CD14-positive monocyte (primary cell): ENCODE results near the gene ARHGEF1. TPM values are rescaled to one million over a fixed set of nuclear protein-coding genes. Genes with fewer than 3 reads are reported as not detected.

Source experiments
- DNase-seq, 3 donors: peaks; one replicate each; pipeline ENCODE4 v3.0.0-alpha.2; 2011 to 2022
- H2AFZ ChIP-seq: 2 replicates; pipeline ENCODE4 v1.6.0; 2012; ENCODE audit warnings: mild to moderate bottlenecking, low read depth, low read length, inconsistent platforms; ENCODE audit not compliant: insufficient read depth, poor library complexity, severe bottlenecking
- H3K27ac ChIP-seq, 2 donors: 1 replicate in 1 of 2; 2 replicates in 1 of 2; pipeline ENCODE4 v1.5.1; 2012 to 2013; ENCODE audit warnings: low read length in 2 of 2, control low read depth in 1 of 2, inconsistent platforms in 1 of 2, low read depth in 1 of 2, mild to moderate bottlenecking in 1 of 2
- H3K27me3 ChIP-seq, 2 donors: one replicate each; pipeline versions ENCODE4 v1.6.0 to v1.6.1; 2011 to 2013; ENCODE audit warnings: low read length in 2 of 2; ENCODE audit not compliant: control insufficient read depth in 2 of 2, insufficient read depth in 2 of 2
- H3K36me3 ChIP-seq, 2 donors: replicated peaks in 1 of 2; 1 replicate in 1 of 2; 2 replicates in 1 of 2; pipeline versions ENCODE4 v1.5.1 to v1.6.1; 2012 to 2013; ENCODE audit warnings: low read length in 2 of 2, control low read depth in 1 of 2, inconsistent platforms in 1 of 2, mild to moderate bottlenecking in 1 of 2; ENCODE audit not compliant: insufficient read depth in 2 of 2, control insufficient read depth in 1 of 2
- H3K4me1 ChIP-seq, 2 donors: 1 replicate in 1 of 2; 2 replicates in 1 of 2; pipeline versions ENCODE4 v1.5.1 to v1.6.1; 2012 to 2013; ENCODE audit warnings: low read length in 2 of 2, control low read depth in 1 of 2, inconsistent platforms in 1 of 2, mild to moderate bottlenecking in 1 of 2, moderate library complexity in 1 of 2; ENCODE audit not compliant: insufficient read depth in 2 of 2, control insufficient read depth in 1 of 2
- H3K4me2 ChIP-seq: replicated peaks from 2 replicates; pipeline ENCODE3; 2012; ENCODE audit warnings: low read length, moderate library complexity, mild to moderate bottlenecking; ENCODE audit not compliant: poor library complexity, severe bottlenecking; ENCODE audit errors: extremely low read depth
- H3K4me3 ChIP-seq, 3 experiments: fragments of 200-600 bp in 1 of 3; sonication (generic) in 1 of 3; replicated peaks in 1 of 3; 1 replicate in 2 of 3; 2 replicates in 1 of 3; pipeline ENCODE4 v1.5.1; 2011 to 2013; ENCODE audit warnings: low read length in 3 of 3, mild to moderate bottlenecking in 3 of 3, control low read depth in 2 of 3, low read depth in 2 of 3, inconsistent platforms in 1 of 3, moderate library complexity in 1 of 3
- H3K79me2 ChIP-seq: 2 replicates; pipeline ENCODE4 v1.6.0; 2012; ENCODE audit warnings: mild to moderate bottlenecking, control low read depth, inconsistent platforms, low read length, moderate library complexity; ENCODE audit not compliant: insufficient read depth
- H3K9ac ChIP-seq: 2 replicates; pipeline ENCODE4 v1.6.0; 2017; ENCODE audit warnings: low read length, mild to moderate bottlenecking; ENCODE audit not compliant: insufficient read depth, poor library complexity, severe bottlenecking
- H3K9me3 ChIP-seq, 2 donors: replicated peaks in 1 of 2; 1 replicate in 1 of 2; 2 replicates in 1 of 2; pipeline versions ENCODE4 v1.5.1 to v1.6.1; 2012 to 2013; ENCODE audit warnings: low read length in 2 of 2, control low read depth in 1 of 2; ENCODE audit not compliant: control insufficient read depth in 1 of 2, insufficient read depth in 1 of 2
- H4K20me1 ChIP-seq: 2 replicates; pipeline ENCODE4 v1.6.0; 2012; ENCODE audit warnings: mild to moderate bottlenecking, low read length, control low read depth, moderate library complexity; ENCODE audit not compliant: insufficient read depth
- H3K27ac Mint-ChIP-seq, 7 donors: one replicate each; pipeline ENCODE4 v1.8.0; 2020; ENCODE audit warnings: mild to moderate bottlenecking in 7 of 7, mixed read lengths in 7 of 7, moderate library complexity in 6 of 7, inconsistent platforms in 2 of 7
- H3K27me3 Mint-ChIP-seq, 3 donors: one replicate each; pipeline ENCODE4 v1.8.0; 2021 to 2022; ENCODE audit warnings: low read depth in 3 of 3, mild to moderate bottlenecking in 3 of 3, mixed read lengths in 3 of 3, moderate library complexity in 3 of 3, inconsistent platforms in 1 of 3
- H3K36me3 Mint-ChIP-seq, 2 donors: one replicate each; pipeline ENCODE4 v1.8.0; 2020; ENCODE audit warnings: mixed read lengths in 2 of 2, inconsistent platforms in 1 of 2, mild to moderate bottlenecking in 1 of 2
- H3K4me1 Mint-ChIP-seq: one replicate; pipeline ENCODE4 v1.8.0; 2020; ENCODE audit warnings: mild to moderate bottlenecking, mixed read lengths
- H3K4me3 Mint-ChIP-seq, 2 donors: one replicate each; pipeline ENCODE4 v1.8.0; 2020; ENCODE audit warnings: mild to moderate bottlenecking in 2 of 2, mixed read lengths in 2 of 2, moderate library complexity in 1 of 2
- H3K9me3 Mint-ChIP-seq, 7 donors: one replicate each; pipeline ENCODE4 v1.8.0; 2020 to 2022; ENCODE audit warnings: mixed read lengths in 7 of 7, mild to moderate bottlenecking in 6 of 7, moderate library complexity in 6 of 7, inconsistent platforms in 2 of 7
- WGBS: methylation state at CpG from one replicate; pipeline ENCODE4 v1.1.5; 2013; ENCODE audit warnings: missing lambda C conversion rate; ENCODE audit not compliant: insufficient coverage; 5-methylcytosine and 5-hydroxymethylcytosine counted together
- intact Hi-C, 2 donors: fragments of 100-400 bp; cut with micrococcal nuclease; formaldehyde crosslinking; loops; one replicate each; pipeline versions ENCODE4 v1.15.0 to v1.15.1; 2023
- polyA plus RNA-seq, 3 donors: library from polyadenylated mRNA; depleted of rRNA in 1 of 3; unstranded in 2 of 3; stranded (reverse) in 1 of 3; fragments of 300-500 nt in 2 of 3; fragments of >200 nt in 1 of 3; fragmentation: Illumina TruSeq in 2 of 3; gene quantifications; 1 replicate in 2 of 3; 2 replicates in 1 of 3; pipeline ENCODE4 v1.2.3, GENCODE V29; 2012 to 2021
- TF ChIP-seq, protein P1 (sequence below): fragments of 200-600 bp; IDR thresholded peaks from one replicate; pipeline ENCODE4 v1.8.0; 2022; ENCODE audit warnings: antibody characterized with exemption, mild to moderate bottlenecking

Gene ARHGEF1
- polyA plus RNA-seq, 3 donors, result 82.8 to 622 (median 95.5) TPM

DNA sequence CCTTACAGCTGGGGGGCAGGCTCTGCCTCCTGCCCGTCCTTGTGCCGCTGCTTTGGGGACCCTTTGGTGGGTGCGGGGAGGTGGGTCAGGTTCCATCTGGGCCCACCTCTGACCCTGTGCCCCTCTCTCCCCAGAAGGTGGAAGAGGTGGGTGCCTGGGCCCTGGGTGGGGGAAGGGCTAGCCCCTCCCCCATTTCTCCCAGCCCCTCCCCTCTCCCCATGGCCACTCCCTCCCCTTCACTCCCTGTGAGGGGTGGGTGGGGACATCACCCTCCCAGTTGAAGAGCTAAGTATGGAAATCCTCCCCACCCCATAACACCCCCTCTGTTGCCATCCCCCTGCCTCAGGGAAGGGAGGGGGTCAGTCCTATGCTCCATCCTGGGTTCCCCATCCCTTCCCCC lies 14.2 kb downstream of the ARHGEF1 start:
- no CpG with 5 or more reads among the region's 3 CpGs for WGBS
- intact Hi-C loops, result no loop called here
- H3K27ac Mint-ChIP-seq, result peak overlapping the region in 2 of 7 donors; percentile 6 to 50
- no peak overlapping the region for H3K4me2 ChIP-seq
- H3K9me3 Mint-ChIP-seq, result peaks cover 0 to 2% (median 0%) of the 10 kb centered on the region in 7 donors
- H3K27ac ChIP-seq, result no peak overlapping the region
- H3K79me2 ChIP-seq, result peaks cover 37% of the 10 kb centered on the region
- no peak overlapping the region for H2AFZ ChIP-seq
- no peaks in the 10 kb centered on the region for H3K4me1 Mint-ChIP-seq
- peaks cover 98% of the 10 kb centered on the region for H4K20me1 ChIP-seq
- TF ChIP-seq, protein P1, sequence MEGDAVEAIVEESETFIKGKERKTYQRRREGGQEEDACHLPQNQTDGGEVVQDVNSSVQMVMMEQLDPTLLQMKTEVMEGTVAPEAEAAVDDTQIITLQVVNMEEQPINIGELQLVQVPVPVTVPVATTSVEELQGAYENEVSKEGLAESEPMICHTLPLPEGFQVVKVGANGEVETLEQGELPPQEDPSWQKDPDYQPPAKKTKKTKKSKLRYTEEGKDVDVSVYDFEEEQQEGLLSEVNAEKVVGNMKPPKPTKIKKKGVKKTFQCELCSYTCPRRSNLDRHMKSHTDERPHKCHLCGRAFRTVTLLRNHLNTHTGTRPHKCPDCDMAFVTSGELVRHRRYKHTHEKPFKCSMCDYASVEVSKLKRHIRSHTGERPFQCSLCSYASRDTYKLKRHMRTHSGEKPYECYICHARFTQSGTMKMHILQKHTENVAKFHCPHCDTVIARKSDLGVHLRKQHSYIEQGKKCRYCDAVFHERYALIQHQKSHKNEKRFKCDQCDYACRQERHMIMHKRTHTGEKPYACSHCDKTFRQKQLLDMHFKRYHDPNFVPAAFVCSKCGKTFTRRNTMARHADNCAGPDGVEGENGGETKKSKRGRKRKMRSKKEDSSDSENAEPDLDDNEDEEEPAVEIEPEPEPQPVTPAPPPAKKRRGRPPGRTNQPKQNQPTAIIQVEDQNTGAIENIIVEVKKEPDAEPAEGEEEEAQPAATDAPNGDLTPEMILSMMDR, result no peak
- H3K4me3 ChIP-seq, result no peak overlapping the region
- no peaks in the 10 kb centered on the region for H3K27me3 ChIP-seq
- no peaks in the 10 kb centered on the region for H3K4me1 ChIP-seq
- no peaks in the 10 kb centered on the region for H3K9me3 ChIP-seq
- no peak overlapping the region for H3K9ac ChIP-seq
- no peak for DNase-seq
- no peak overlapping the region for H3K4me3 Mint-ChIP-seq
- H3K27me3 Mint-ChIP-seq, result peaks cover 0 to 2% (median 2%) of the 10 kb centered on the region in 3 donors
- H3K36me3 ChIP-seq, result peaks cover 84 to 92% of the 10 kb centered on the region in 2 donors
- H3K36me3 Mint-ChIP-seq, result peaks cover 67 to 89% of the 10 kb centered on the region in 2 donors

DNA sequence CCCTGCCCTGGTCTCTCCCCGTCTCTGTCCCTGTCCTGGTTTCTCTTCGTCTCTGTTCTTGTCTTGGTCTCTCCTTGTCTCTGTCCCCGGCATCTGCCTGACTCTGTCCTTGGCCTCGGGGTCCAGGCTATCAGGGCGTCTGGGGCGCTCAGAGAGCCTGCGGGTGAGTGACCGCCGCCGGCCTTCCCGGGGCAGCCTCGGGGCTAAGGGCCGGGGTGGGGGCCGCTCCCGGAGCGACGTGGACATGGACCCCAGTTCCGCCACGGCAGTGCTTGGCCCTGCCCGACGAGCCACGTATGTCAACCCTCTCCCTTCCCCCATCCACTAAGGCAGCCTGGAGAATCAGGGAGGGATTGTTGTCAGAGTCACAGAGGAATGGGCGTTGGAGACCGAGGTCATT lies 14.8 kb downstream of the ARHGEF1 start:
- H4K20me1 ChIP-seq, result peaks cover 98% of the 10 kb centered on the region
- H3K79me2 ChIP-seq, result peaks cover 31% of the 10 kb centered on the region
- H3K9me3 Mint-ChIP-seq, result peaks cover 0 to 2% (median 0%) of the 10 kb centered on the region in 7 donors
- no peak overlapping the region for H3K4me3 ChIP-seq
- H3K36me3 ChIP-seq, result peaks cover 84 to 92% of the 10 kb centered on the region in 2 donors
- H3K9ac ChIP-seq, result no peak overlapping the region
- no peaks in the 10 kb centered on the region for H3K27me3 ChIP-seq
- H3K4me3 Mint-ChIP-seq, result no peak overlapping the region
- no peak overlapping the region for H2AFZ ChIP-seq
- H3K4me2 ChIP-seq, result no peak overlapping the region
- H3K27ac ChIP-seq, result no peak overlapping the region
- TF ChIP-seq, protein P1, result no peak
- peaks cover 68 to 89% of the 10 kb centered on the region in 2 donors for H3K36me3 Mint-ChIP-seq
- 94% methylated on average over 3 of the region's 24 CpGs for WGBS
- DNase-seq, result no peak
- intact Hi-C loops, result no loop called here
- H3K4me1 ChIP-seq, result no peaks in the 10 kb centered on the region
- H3K27ac Mint-ChIP-seq, result peak overlapping the region in 3 of 7 donors; percentile 6 to 73 (median 16)
- peaks cover 0 to 2% (median 2%) of the 10 kb centered on the region in 3 donors for H3K27me3 Mint-ChIP-seq
- H3K4me1 Mint-ChIP-seq, result no peaks in the 10 kb centered on the region
- no peaks in the 10 kb centered on the region for H3K9me3 ChIP-seq
